ENCODE data around the gene SEC14L1.

Gene SEC14L1

GRCh38 chr17:77174928-77175661, 34.3 kb downstream of the SEC14L1 start:
- no peak for TF ChIP-seq CTCF (IDR thresholded peaks at IDR 0.05; ENCODE audit: control extremely low read depth, extremely low read depth, low read depth, missing control alignments)
- ChIA-PET POLR2A (no interaction called here), CTCF (no interaction called here)

GRCh38 chr17:77177002-77177741, 36.4 kb downstream of the SEC14L1 start:
- POLR2A ChIA-PET: no interaction called here
- TF ChIP-seq CTCF (IDR thresholded peaks at IDR 0.05; ENCODE audit: control extremely low read depth, extremely low read depth, low read depth, missing control alignments): no peak
- no peak for DNase-seq (ENCODE audit: extremely low spot score)
- CTCF ChIA-PET: interaction anchor here (1.0 to 3.0 kb wide), 4 partner anchors 9 to 32 kb away, joined by 3 to 9 read pairs (median 6); no protein-coding TSS in a partner anchor

More at GRCh38 chr17:77174928-77175661, 34.3 kb downstream of the SEC14L1 start:
- no peak for DNase-seq (ENCODE audit: extremely low spot score)

- POLR2A ChIA-PET: no interaction called here
Measured at GRCh38 chr17:77178050-77178449, 37.3 kb downstream of the SEC14L1 start.

GRCh38 chr17:77178563-77178962, 37.8 kb downstream of the SEC14L1 start:
- no peak for TF ChIP-seq CTCF (IDR thresholded peaks at IDR 0.05; ENCODE audit: control extremely low read depth, extremely low read depth, low read depth, missing control alignments)
- DNase-seq (ENCODE audit: extremely low spot score): no peak
- CTCF ChIA-PET: interaction anchor here (1.4 to 3.0 kb wide), 2 partner anchors 10 to 18 kb away, joined by 8 to 9 read pairs; no protein-coding TSS in a partner anchor
- POLR2A ChIA-PET: no interaction called here

More at GRCh38 chr17:77178050-77178449, 37.3 kb downstream of the SEC14L1 start:
- no peak for DNase-seq (ENCODE audit: extremely low spot score)
- CTCF ChIA-PET: interaction anchor here (1.0 to 3.0 kb wide), 4 partner anchors 10 to 33 kb away, joined by 3 to 9 read pairs (median 6); no protein-coding TSS in a partner anchor
- no peak for TF ChIP-seq CTCF (IDR thresholded peaks at IDR 0.05; ENCODE audit: control extremely low read depth, extremely low read depth, low read depth, missing control alignments)

- ChIA-PET CTCF (interaction anchor here (1.1 to 3.4 kb wide), 7 partner anchors 9 to 93 kb away, joined by 3 to 20 read pairs (median 5); partner anchors contain the start of gene SEC14L1), POLR2A (no interaction called here)
- no peak for TF ChIP-seq CTCF (IDR thresholded peaks at IDR 0.05; ENCODE audit: control extremely low read depth, extremely low read depth, low read depth, missing control alignments)
- no peak for DNase-seq (ENCODE audit: extremely low spot score)
Measured at GRCh38 chr17:77180503-77181357, 40.0 kb downstream of the SEC14L1 start.
